Mammary epithelial cell (primary cell): Measurements from ENCODE around the gene GPBAR1.

Source experiments
- CTCF ChIP-seq, 2 donors: IDR thresholded peaks in 1 of 2; conservative IDR thresholded peaks in 1 of 2; 2 replicates each; pipeline ENCODE4 v1.5.1; 2011 to 2012; ENCODE audit warnings: inconsistent platforms in 2 of 2, low read length in 2 of 2, mild to moderate bottlenecking in 2 of 2, control low read depth in 1 of 2, low read depth in 1 of 2; ENCODE audit not compliant: insufficient read depth in 1 of 2; ENCODE audit errors: extremely low read depth in 1 of 2
- EZH2 ChIP-seq: IDR thresholded peaks from 2 replicates; pipeline ENCODE4 v1.6.1; 2012; ENCODE audit warnings: low read length, inconsistent platforms, borderline replicate concordance

- TF ChIP-seq CTCF (conservative IDR thresholded peaks at IDR 0.05 in 1 of 2, IDR thresholded peaks at IDR 0.05 in 1 of 2; ENCODE audit: extremely low read depth in 1 of 2, insufficient read depth in 1 of 2, low read depth in 1 of 2, low read length in 2 of 2) (no peak), EZH2 (no peak)
Observed at GRCh38 chr2:218261423-218262236, 815 bp downstream of the GPBAR1 start.
